Thyroid gland (tissue), 4 donors: ENCODE data around the gene C2CD4D. TPM values are rescaled to one million over a fixed set of nuclear protein-coding genes. Genes with fewer than 3 reads are reported as not detected.
A peak's percentile ranks its signal among the peaks of the same experiment; 100 is the strongest.

ENCODE experiments used
- DNase-seq, 2 donors: peaks; one replicate each; pipeline ENCODE4 v3.0.0-alpha.2; 2019
- H3K27ac ChIP-seq, 3 donors: fragments of 200-600 bp; sonication (generic); 1 replicate in 2 of 3; 2 replicates in 1 of 3; pipeline ENCODE4 v1.5.1; 2016 to 2019; ENCODE audit warnings: mild to moderate bottlenecking in 1 of 3, moderate library complexity in 1 of 3
- H3K27me3 ChIP-seq: fragments of 200-600 bp; sonication (generic); one replicate; pipeline ENCODE4 v1.5.1; 2019
- H3K36me3 ChIP-seq, 2 donors: fragments of 200-600 bp; sonication (generic); one replicate each; pipeline ENCODE4 v1.5.1; 2016 to 2019
- H3K4me1 ChIP-seq, 2 donors: fragments of 200-600 bp; sonication (generic); one replicate each; pipeline ENCODE4 v1.5.1; 2017 to 2019
- H3K4me3 ChIP-seq, 3 donors: fragments of 200-600 bp; sonication (generic); replicated peaks in 1 of 3; 1 replicate in 2 of 3; 2 replicates in 1 of 3; pipeline ENCODE4 v1.5.1; 2016; ENCODE audit warnings: mild to moderate bottlenecking in 1 of 3
- H3K9me3 ChIP-seq: fragments of 200-600 bp; sonication (generic); one replicate; pipeline ENCODE4 v1.5.1; 2017
- CTCF ChIP-seq, 6 experiments: fragments of 200-600 bp in 3 of 6; fragments of 450-650 bp in 3 of 6; sonication (generic) in 3 of 6; IDR thresholded peaks; one replicate each; pipeline ENCODE4 v1.5.1; 2016 to 2019; ENCODE audit warnings: antibody characterized with exemption in 6 of 6, mild to moderate bottlenecking in 2 of 6, inconsistent platforms in 1 of 6, moderate library complexity in 1 of 6
- POLR2A ChIP-seq, 2 donors: fragments of 450-650 bp; IDR thresholded peaks; one replicate each; pipeline ENCODE4 v1.6.1; 2017; ENCODE audit warnings: antibody characterized with exemption in 2 of 2, mild to moderate bottlenecking in 2 of 2, moderate library complexity in 1 of 2
- WGBS, 2 donors: methylation state at CpG; one replicate each; pipeline ENCODE4 v1.1.5; 2017; 5-methylcytosine and 5-hydroxymethylcytosine counted together
- intact Hi-C: fragments of 100-400 bp; cut with DNase I; formaldehyde crosslinking; loops from one replicate; pipeline ENCODE4 v1.15.1; 2023
- total RNA-seq, 4 donors: library from RNA; depleted of rRNA; stranded (reverse); fragments of >200 nt; gene quantifications; one replicate each; pipeline ENCODE4 v1.2.3, GENCODE V29; 2016

Gene C2CD4D
- total RNA-seq, 4 donors from 2014 or later = 0.29 to 1.3 (median 0.33) TPM; not detected in 1

- intact Hi-C loops = no loop called here
- no peak for DNase-seq
- 82 to 83% methylated on average over 7 to 8 of the region's 8 CpGs for WGBS, 2 donors
- Histone ChIP-seq H3K27ac (no peak overlapping the region), H3K4me3 (no peak overlapping the region), H3K4me1 (no peaks in the 10 kb centered on the region), H3K27me3 (no peaks in the 10 kb centered on the region), H3K9me3 (no peaks in the 10 kb centered on the region), H3K36me3 (peaks cover 0 to 8% of the 10 kb centered on the region in 2 donors)
- TF ChIP-seq POLR2A (IDR thresholded peaks at IDR 0.05) = no peak
- no peak for TF ChIP-seq CTCF (IDR thresholded peaks at IDR 0.05)
These were observed 30.2 kb downstream of the C2CD4D start for GRCh38 chr1:151809290-151809984.

- Histone ChIP-seq H3K9me3 (no peaks in the 10 kb centered on the region), H3K27ac (no peak overlapping the region), H3K36me3 (peaks cover 0 to 5% of the 10 kb centered on the region in 2 donors), H3K4me1 (no peaks in the 10 kb centered on the region), H3K4me3 (no peak overlapping the region), H3K27me3 (no peaks in the 10 kb centered on the region)
- WGBS, 2 donors = 74 to 91% methylated on average over 1 of the region's 1 CpG
- TF ChIP-seq POLR2A (IDR thresholded peaks at IDR 0.05) (no peak), CTCF (IDR thresholded peaks at IDR 0.05) (no peak)
- DNase-seq = no peak
- intact Hi-C loops = no loop called here
These were observed 31.9 kb downstream of the C2CD4D start for GRCh38 chr1:151807766-151808165.

- Histone ChIP-seq H3K9me3 (no peaks in the 10 kb centered on the region), H3K27ac (no peak overlapping the region), H3K36me3 (peaks cover 0 to 5% of the 10 kb centered on the region in 2 donors), H3K4me1 (no peaks in the 10 kb centered on the region), H3K27me3 (no peaks in the 10 kb centered on the region), H3K4me3 (no peak overlapping the region)
- intact Hi-C loops = no loop called here
- TF ChIP-seq CTCF (IDR thresholded peaks at IDR 0.05) (no peak), POLR2A (IDR thresholded peaks at IDR 0.05) (no peak)
- no peak for DNase-seq
- WGBS, 2 donors = 85 to 86% methylated on average over 2 to 5 of the region's 5 CpGs
These were observed 32.5 kb downstream of the C2CD4D start for GRCh38 chr1:151807131-151807530.

- intact Hi-C loops = no loop called here
- WGBS, 2 donors = 81 to 84% methylated on average over 4 to 7 of the region's 7 CpGs
- peaks cover 0 to 5% of the 10 kb centered on the region in 2 donors for H3K36me3 ChIP-seq
- H3K27ac ChIP-seq = no peak overlapping the region
- no peaks in the 10 kb centered on the region for H3K27me3 ChIP-seq
- no peaks in the 10 kb centered on the region for H3K9me3 ChIP-seq
- H3K4me1 ChIP-seq = no peaks in the 10 kb centered on the region
- TF ChIP-seq POLR2A (IDR thresholded peaks at IDR 0.05) (no peak), CTCF (IDR thresholded peaks at IDR 0.05) (no peak)
- no peak for DNase-seq
- H3K4me3 ChIP-seq = no peak overlapping the region
These were observed 33.5 kb downstream of the C2CD4D start for GRCh38 chr1:151806170-151806569.

GRCh38 chr1:151805066-151805820, 34.4 kb downstream of the C2CD4D start, which contains the start of gene LINGO4:
Gene LINGO4 (minus strand): TSS chr1:151805419. CDS start chr1:151802704, 2,715 bp downstream.
- H3K27ac ChIP-seq = no peak within 1 kb of the TSS
- TF ChIP-seq CTCF (IDR thresholded peaks at IDR 0.05) = no peak
- TF ChIP-seq POLR2A (IDR thresholded peaks at IDR 0.05) = no peak
- no peak within 1 kb of the TSS for H3K4me3 ChIP-seq
- no peaks in the 10 kb centered on the region for H3K4me1 ChIP-seq
- H3K9me3 ChIP-seq = no peaks in the 10 kb centered on the region
- DNase-seq = peak; percentile 19 to 45
- H3K27me3 ChIP-seq = no peaks in the 10 kb centered on the region
- H3K36me3 ChIP-seq = peaks cover 0 to 5% of the 10 kb centered on the region in 2 donors
- intact Hi-C loops = no loop called here
- WGBS, 2 donors = 48 to 51% methylated on average over 9 to 12 of the region's 12 CpGs
